Stimulated activated CD8-positive, alpha-beta memory T cell treated with anti-CD3 and anti-CD28 coated beads, Interleukin-4, amount 100 ng/mL, for 24 hours (primary cell): ENCODE data around the gene BHLHE23.

ENCODE experiments used
- DNase-seq: peaks from one replicate; pipeline ENCODE4 v3.0.0-alpha.2; 2020; ENCODE audit warnings: low read depth

The BHLHE23 gene

GRCh38 chr20:63006540-63007359 is at the start of gene BHLHE23:
BHLHE23 (minus strand) TSS chr20:63006964; CDS start chr20:63006774, 190 bp downstream.
- no peak for DNase-seq

GRCh38 chr20:63055575-63056235 is 48.9 kb upstream of the BHLHE23 start:
- no peak for DNase-seq

- no peak for DNase-seq
These were observed 48.0 kb upstream of the BHLHE23 start for GRCh38 chr20:63054681-63055240.

GRCh38 chr20:63054103-63054474 is 47.3 kb upstream of the BHLHE23 start:
- DNase-seq: no peak

- DNase-seq: no peak
These were observed 46.8 kb upstream of the BHLHE23 start for GRCh38 chr20:63053432-63054102.

GRCh38 chr20:63052571-63053431 is 46.0 kb upstream of the BHLHE23 start:
- no peak for DNase-seq

GRCh38 chr20:63051911-63052310 is 45.1 kb upstream of the BHLHE23 start:
- DNase-seq: no peak

GRCh38 chr20:63051186-63051860 is 44.6 kb upstream of the BHLHE23 start:
- no peak for DNase-seq

GRCh38 chr20:63050406-63050805 is 43.6 kb upstream of the BHLHE23 start:
- DNase-seq: no peak

GRCh38 chr20:63049561-63050221 is 42.9 kb upstream of the BHLHE23 start:
- DNase-seq: no peak

GRCh38 chr20:63049191-63049518 is 42.4 kb upstream of the BHLHE23 start:
- DNase-seq: no peak

- no peak for DNase-seq
These were observed 41.9 kb upstream of the BHLHE23 start for GRCh38 chr20:63048516-63049190.

GRCh38 chr20:63047946-63048345 is 41.2 kb upstream of the BHLHE23 start:
- no peak for DNase-seq

- DNase-seq: no peak
These were observed 40.5 kb upstream of the BHLHE23 start for GRCh38 chr20:63047267-63047666.

- DNase-seq: no peak
These were observed 40.1 kb upstream of the BHLHE23 start for GRCh38 chr20:63046841-63047240.

- no peak for DNase-seq
These were observed 39.2 kb upstream of the BHLHE23 start for GRCh38 chr20:63045991-63046390.

GRCh38 chr20:63045401-63045800 is 38.6 kb upstream of the BHLHE23 start:
- no peak for DNase-seq

- DNase-seq: no peak
These were observed 37.8 kb upstream of the BHLHE23 start for GRCh38 chr20:63044605-63045004.

- no peak for DNase-seq
These were observed 37.4 kb upstream of the BHLHE23 start for GRCh38 chr20:63044204-63044600.
